GM21515 (cell line): ENCODE measurements around the gene PMEPA1.
"Not testable (repeated sequence)": the region's sequence is repeated elsewhere in the genome, so short reads cannot be mapped to it uniquely, and the experiment has no call there.

Source experiments
- ATAC-seq: cut with Tn5 transposase; IDR thresholded peaks from one replicate; pipeline ENCODE4 v1.9.1; 2021; ENCODE audit not compliant: unreplicated experiment

PMEPA1 gene

GRCh38 chr20:57653546-57653900 is 56.3 kb downstream of the PMEPA1 start:
- ATAC-seq: no peak

- ATAC-seq: no peak
These were observed 56.9 kb downstream of the PMEPA1 start for GRCh38 chr20:57652606-57653545.

GRCh38 chr20:57651881-57652605 is 57.8 kb downstream of the PMEPA1 start:
- no peak for ATAC-seq

GRCh38 chr20:57650756-57651483 is 58.9 kb downstream of the PMEPA1 start:
- ATAC-seq: no peak

- ATAC-seq: no peak
These were observed 59.5 kb downstream of the PMEPA1 start for GRCh38 chr20:57650266-57650665.

GRCh38 chr20:57649617-57650015 is 60.2 kb downstream of the PMEPA1 start:
- no peak for ATAC-seq

GRCh38 chr20:57648878-57649616 is 60.8 kb downstream of the PMEPA1 start:
- ATAC-seq: no peak

- ATAC-seq: no peak
These were observed 61.7 kb downstream of the PMEPA1 start for GRCh38 chr20:57647933-57648785.

GRCh38 chr20:57647006-57647932 is 62.5 kb downstream of the PMEPA1 start:
- no peak for ATAC-seq

- ATAC-seq: no peak
These were observed 70.9 kb downstream of the PMEPA1 start for GRCh38 chr20:57638895-57639236.

- no peak for ATAC-seq
These were observed 71.5 kb downstream of the PMEPA1 start for GRCh38 chr20:57638173-57638894.

- no peak for ATAC-seq
These were observed 75.8 kb downstream of the PMEPA1 start for GRCh38 chr20:57633945-57634491.

GRCh38 chr20:57632286-57632685 is 77.5 kb downstream of the PMEPA1 start:
- no peak for ATAC-seq

GRCh38 chr20:57630061-57630460 is 79.8 kb downstream of the PMEPA1 start:
- ATAC-seq: no peak

GRCh38 chr20:57629491-57629901 is 80.3 kb downstream of the PMEPA1 start:
- ATAC-seq: not testable (repeated sequence)

- ATAC-seq: not testable (repeated sequence)
These were observed 80.9 kb downstream of the PMEPA1 start for GRCh38 chr20:57628962-57629308.

GRCh38 chr20:57628047-57628961 is 81.5 kb downstream of the PMEPA1 start:
- ATAC-seq: no peak
